ENCODE data around the gene PTPRA. TPM values are rescaled to one million over a fixed set of nuclear protein-coding genes. Genes with fewer than 3 reads are reported as not detected.

Gene PTPRA
- total RNA-seq, 2 donors from 2014 or later: 52.4 to 58.7 TPM

GRCh38 chr20:3084283-3084985 is 211.2 kb downstream of the PTPRA start, which contains the start of gene AVP:
TSS of gene AVP (minus strand) at chr20:3084724. CDS start at chr20:3084674, 50 bp downstream.
- no peak within 1 kb of the TSS for H3K27ac ChIP-seq (ENCODE audit: low read depth, low read length)
- H3K36me3 Mint-ChIP-seq (ENCODE audit: low read depth): no peaks in the 10 kb centered on the region
- H3K4me3 Mint-ChIP-seq: peak within 1 kb of the TSS; percentile 38
- peaks cover 3% of the 10 kb centered on the region for H3K4me1 Mint-ChIP-seq
- TF ChIP-seq CTCF (conservative IDR thresholded peaks at IDR 0.05): no peak
- H3K36me3 ChIP-seq (ENCODE audit: control insufficient read depth, insufficient read depth, low read length): no peaks in the 10 kb centered on the region
- no peak for DNase-seq
- no peak within 1 kb of the TSS for H3K27ac Mint-ChIP-seq
- no peak within 1 kb of the TSS for H3K4me3 ChIP-seq (ENCODE audit: low read length)
- 89% methylated on average over 13 to 28 of the region's 28 CpGs for WGBS, 2 experiments (ENCODE audit: insufficient coverage in 1 of 2, insufficient read length in 1 of 2)
- H3K9me3 Mint-ChIP-seq: no peaks in the 10 kb centered on the region
- no peaks in the 10 kb centered on the region for H3K9me3 ChIP-seq (ENCODE audit: control insufficient read depth, low read length)
- H3K27me3 Mint-ChIP-seq (ENCODE audit: insufficient read depth): peaks cover 60% of the 10 kb centered on the region
- no peaks in the 10 kb centered on the region for H3K4me1 ChIP-seq (ENCODE audit: control insufficient read depth, insufficient read depth, low read length)
- no peak within 1 kb of the TSS for H3K9ac ChIP-seq (ENCODE audit: extremely low read depth, low read length, poor library complexity, severe bottlenecking)
- peaks cover 53% of the 10 kb centered on the region for H3K27me3 ChIP-seq (ENCODE audit: control insufficient read depth, insufficient read depth, low read length, poor library complexity, severe bottlenecking)

DNA sequence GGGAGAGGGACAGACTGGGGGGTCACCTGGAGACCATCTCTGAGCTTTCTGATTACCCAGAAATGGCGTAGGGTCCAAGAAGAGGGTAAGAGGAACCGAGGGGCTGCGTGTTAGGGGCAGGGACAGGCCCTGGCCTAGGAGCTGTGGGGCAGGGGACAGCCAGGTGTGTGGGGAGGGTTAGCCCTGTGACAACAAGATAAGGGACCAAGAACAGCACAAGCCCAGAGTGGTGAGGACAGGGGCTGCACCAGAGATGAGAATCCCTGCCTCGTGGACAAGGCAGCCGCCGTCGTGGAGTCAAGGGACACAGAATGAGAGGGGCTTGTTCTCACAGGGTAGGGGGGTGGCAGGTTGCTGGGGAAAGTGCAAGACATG is 211.7 kb downstream of the PTPRA start:
- Mint-ChIP-seq H3K4me1 (peaks cover 3% of the 10 kb centered on the region), H3K4me3 (no peak overlapping the region), H3K27me3 (ENCODE audit: insufficient read depth) (peaks cover 60% of the 10 kb centered on the region), H3K9me3 (no peaks in the 10 kb centered on the region), H3K27ac (no peak overlapping the region), H3K36me3 (ENCODE audit: low read depth) (no peaks in the 10 kb centered on the region)
- Histone ChIP-seq H3K4me3 (ENCODE audit: low read length) (no peak overlapping the region), H3K36me3 (ENCODE audit: control insufficient read depth, insufficient read depth, low read length) (no peaks in the 10 kb centered on the region), H3K27ac (ENCODE audit: low read depth, low read length) (no peak overlapping the region), H3K9me3 (ENCODE audit: control insufficient read depth, low read length) (no peaks in the 10 kb centered on the region), H3K4me1 (ENCODE audit: control insufficient read depth, insufficient read depth, low read length) (no peaks in the 10 kb centered on the region), H3K9ac (ENCODE audit: extremely low read depth, low read length, poor library complexity, severe bottlenecking) (no peak overlapping the region), H3K27me3 (ENCODE audit: control insufficient read depth, insufficient read depth, low read length, poor library complexity, severe bottlenecking) (peaks cover 52% of the 10 kb centered on the region)
- DNase-seq: no peak
- TF ChIP-seq CTCF (conservative IDR thresholded peaks at IDR 0.05): no peak
- WGBS, 2 experiments (ENCODE audit: insufficient coverage in 1 of 2, insufficient read length in 1 of 2): 88 to 94% methylated on average over 7 of the region's 7 CpGs

GRCh38 chr20:3085571-3086072 is 212.3 kb downstream of the PTPRA start:
- Histone ChIP-seq H3K4me1 (ENCODE audit: control insufficient read depth, insufficient read depth, low read length) (no peaks in the 10 kb centered on the region), H3K36me3 (ENCODE audit: control insufficient read depth, insufficient read depth, low read length) (no peaks in the 10 kb centered on the region), H3K4me3 (ENCODE audit: low read length) (no peak overlapping the region), H3K9me3 (ENCODE audit: control insufficient read depth, low read length) (no peaks in the 10 kb centered on the region), H3K9ac (ENCODE audit: extremely low read depth, low read length, poor library complexity, severe bottlenecking) (no peak overlapping the region), H3K27me3 (ENCODE audit: control insufficient read depth, insufficient read depth, low read length, poor library complexity, severe bottlenecking) (peaks cover 52% of the 10 kb centered on the region), H3K27ac (ENCODE audit: low read depth, low read length) (no peak overlapping the region)
- Mint-ChIP-seq H3K36me3 (ENCODE audit: low read depth) (no peaks in the 10 kb centered on the region), H3K4me3 (no peak overlapping the region), H3K9me3 (no peaks in the 10 kb centered on the region), H3K27me3 (ENCODE audit: insufficient read depth) (peaks cover 56% of the 10 kb centered on the region), H3K27ac (no peak overlapping the region), H3K4me1 (peaks cover 3% of the 10 kb centered on the region)
- TF ChIP-seq CTCF (conservative IDR thresholded peaks at IDR 0.05): no peak
- WGBS, 2 experiments (ENCODE audit: insufficient coverage in 1 of 2, insufficient read length in 1 of 2): 93 to 98% methylated on average over 7 to 8 of the region's 8 CpGs
- no peak for DNase-seq

Data from endodermal cell (in vitro differentiated cells).